SK-N-MC (cell line): ENCODE results near the gene NRXN3.
"Not testable (repeated sequence)": the region's sequence is repeated elsewhere in the genome, so short reads cannot be mapped to it uniquely, and the experiment has no call there.

Source experiments
- EZH2 ChIP-seq: fragments of 200-600 bp; sonication (generic); IDR thresholded peaks from one replicate; pipeline ENCODE4 v1.6.1; 2017; ENCODE audit warnings: antibody characterized with exemption
- POLR2AphosphoS5 ChIP-seq: IDR thresholded peaks from 2 replicates; pipeline ENCODE4 v1.6.1; 2012; ENCODE audit warnings: mild to moderate bottlenecking, low read depth, low read length, borderline replicate concordance

DNA sequence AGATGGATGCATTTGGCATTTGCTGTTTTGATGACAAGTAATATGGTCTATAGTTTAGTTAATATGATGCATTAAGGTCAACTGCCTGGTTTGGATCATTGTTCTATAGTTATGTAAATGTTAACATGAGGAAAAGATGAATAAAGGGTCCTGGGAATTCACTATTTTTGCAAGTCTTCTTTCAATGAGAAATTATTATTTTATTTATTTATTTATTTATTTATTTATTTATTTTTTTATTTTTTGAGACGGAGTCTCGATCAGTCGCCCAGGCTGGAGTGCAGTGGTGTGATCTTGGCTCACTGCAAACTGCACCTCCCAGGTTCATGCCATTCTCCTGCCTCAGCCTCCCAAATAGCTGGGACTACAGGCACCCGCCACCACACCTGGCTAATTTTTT lies 940.4 kb downstream of the NRXN3 start:
- TF ChIP-seq EZH2, POLR2AphosphoS5: not testable (repeated sequence)
